Stimulated activated CD4-positive, alpha-beta T cell treated with anti-CD3 and anti-CD28 coated beads, TNF-alpha, amount 100 ng/mL, for 1 hour (primary cell): Measurements from ENCODE around the gene SURF1.

ENCODE experiments used
- DNase-seq, 3 donors: peaks; one replicate each; pipeline ENCODE4 v3.0.0-alpha.2; 2020; ENCODE audit warnings: low read depth in 3 of 3, low spot score in 1 of 3

The SURF1 gene

DNA sequence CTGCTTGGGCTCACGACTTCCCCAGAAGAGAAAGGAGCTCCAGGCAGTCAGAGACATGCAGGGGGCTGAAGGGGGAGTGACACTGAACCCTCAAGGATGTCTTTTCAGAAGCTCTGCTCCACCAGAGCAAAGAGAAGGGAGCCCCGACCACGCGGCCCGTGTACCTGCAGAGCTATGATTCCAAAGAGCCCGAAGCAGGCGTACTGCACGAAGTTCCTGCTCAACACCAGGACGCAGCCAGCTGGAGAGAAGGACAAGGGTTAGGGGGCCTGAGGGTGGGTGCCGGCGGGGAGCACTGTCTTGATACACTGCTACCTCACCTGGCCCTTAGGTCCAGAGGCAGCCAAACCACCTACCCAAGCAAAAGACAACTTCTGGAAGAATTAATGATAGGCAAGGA, 10.1 kb upstream of the SURF1 start:
- no peak for DNase-seq

DNA sequence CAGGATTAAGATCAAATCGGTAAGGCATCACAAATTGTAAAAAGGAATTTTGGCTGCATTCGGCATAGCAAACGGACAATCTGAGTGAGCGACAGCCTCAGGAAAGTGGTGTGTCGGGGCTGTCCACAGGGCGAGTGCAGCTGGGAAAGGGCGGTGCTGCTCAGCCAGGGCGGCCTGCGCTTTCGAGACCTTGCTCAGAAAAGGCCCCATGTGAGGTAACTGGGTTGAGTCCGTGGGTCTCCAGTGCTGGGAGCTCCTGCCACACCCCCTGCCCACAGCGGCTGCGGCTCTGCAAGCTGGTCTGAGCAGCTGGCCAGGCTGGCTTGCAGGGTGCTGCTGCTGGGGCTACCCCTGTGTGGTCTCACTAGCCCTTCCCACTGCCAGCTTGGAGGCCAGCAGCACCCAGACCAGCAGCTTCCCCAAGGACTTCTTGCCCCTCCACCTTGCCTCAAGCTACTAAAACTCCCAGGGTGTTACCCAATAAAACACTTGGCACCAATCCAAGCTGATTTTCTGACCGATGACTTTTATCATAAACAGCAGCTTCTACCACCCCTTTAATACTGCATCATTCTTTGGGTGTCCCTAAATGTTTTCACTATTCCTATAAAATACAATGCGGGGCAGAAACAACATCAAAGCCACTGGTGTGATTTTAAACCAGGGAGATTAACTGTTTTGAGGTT, 6.2 kb upstream of the SURF1 start:
- no peak for DNase-seq

- DNase-seq, result no peak
These were observed 5.3 kb upstream of the SURF1 start for GRCh38 chr9:133361507-133362092.

- DNase-seq, result no peak
These were observed 4.4 kb upstream of the SURF1 start for GRCh38 chr9:133360400-133361393.

DNA sequence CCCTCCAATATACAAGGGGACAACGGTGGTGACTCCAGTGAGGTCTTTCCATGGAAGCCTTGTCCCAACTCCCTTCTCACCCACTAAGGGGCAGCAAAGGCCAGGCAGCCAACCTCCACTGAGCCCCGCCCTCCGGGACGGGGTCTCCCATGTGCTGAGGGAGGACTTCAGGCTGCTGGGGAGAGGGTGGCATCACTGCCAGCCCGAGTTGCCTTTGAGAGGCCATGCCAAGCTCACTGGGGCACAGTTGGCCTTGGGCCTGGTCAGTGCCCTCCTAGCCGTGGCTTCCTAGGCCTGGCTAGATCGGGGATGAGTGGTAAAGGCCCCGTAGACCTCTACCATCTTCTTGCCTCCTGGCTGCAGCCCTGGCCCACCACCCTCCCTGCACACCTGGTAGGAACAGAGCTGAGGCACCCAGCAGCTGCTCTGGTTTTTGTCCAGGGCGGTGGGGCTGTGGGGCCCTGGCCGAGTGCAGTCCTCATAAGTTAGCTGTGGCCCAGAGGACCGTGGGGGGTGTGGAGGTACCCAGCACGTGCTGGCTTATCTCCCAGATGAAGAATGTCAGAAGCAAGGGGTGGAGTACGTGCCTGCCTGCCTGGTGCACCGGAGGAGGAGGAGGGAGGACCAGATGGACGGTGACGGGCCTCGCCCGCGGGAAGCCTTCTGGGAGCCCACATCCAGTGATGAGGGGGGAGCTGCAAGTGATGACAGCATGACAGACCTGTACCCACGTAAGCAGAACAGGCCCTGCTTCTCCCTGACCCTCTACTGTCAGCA, 3.3 kb upstream of the SURF1 start:
- DNase-seq, result no peak

DNA sequence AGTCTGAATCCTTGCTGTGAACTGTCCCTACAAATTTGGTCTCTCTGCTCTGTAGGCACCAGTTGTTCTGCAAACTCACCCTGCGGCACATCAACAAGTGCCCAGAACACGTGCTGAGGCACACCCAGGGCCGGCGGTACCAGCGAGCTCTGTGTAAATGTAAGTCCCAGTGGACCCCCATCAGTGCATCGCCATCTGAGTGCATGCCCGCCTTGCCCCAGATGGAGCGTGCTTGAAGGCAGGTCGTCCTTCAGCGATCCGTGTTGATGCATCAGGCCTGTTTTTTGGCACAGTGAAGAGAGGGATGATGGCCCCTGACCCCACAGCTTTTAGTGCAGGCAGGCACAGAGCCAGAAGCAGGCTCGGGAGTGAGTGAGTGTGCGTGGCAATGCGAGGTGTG, 1.4 kb upstream of the SURF1 start:
- DNase-seq, result no peak

DNA sequence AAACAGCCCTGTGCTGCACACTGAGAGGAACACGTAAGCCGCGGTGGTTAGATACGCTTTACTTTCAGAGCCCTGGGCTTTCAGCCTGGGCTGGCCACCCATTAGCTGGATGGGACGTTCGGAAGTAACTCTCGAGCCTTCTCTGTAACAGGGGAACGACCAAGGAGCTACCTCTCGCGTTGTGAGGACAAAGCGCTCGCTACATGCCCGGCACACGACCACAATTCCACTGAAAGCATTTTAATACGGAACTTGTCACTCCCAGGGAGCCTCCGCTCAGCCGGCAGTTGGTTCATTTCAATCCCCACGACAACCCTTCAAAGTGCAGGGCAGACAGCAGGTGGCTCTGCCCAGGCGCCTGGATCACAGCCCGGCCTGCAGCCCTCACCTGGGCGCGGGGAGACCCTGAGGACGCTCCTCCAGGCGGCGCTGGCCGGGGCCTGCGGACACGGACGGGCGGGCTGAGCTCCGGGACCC, 368 bp downstream of the SURF1 start:
- no peak for DNase-seq

DNA sequence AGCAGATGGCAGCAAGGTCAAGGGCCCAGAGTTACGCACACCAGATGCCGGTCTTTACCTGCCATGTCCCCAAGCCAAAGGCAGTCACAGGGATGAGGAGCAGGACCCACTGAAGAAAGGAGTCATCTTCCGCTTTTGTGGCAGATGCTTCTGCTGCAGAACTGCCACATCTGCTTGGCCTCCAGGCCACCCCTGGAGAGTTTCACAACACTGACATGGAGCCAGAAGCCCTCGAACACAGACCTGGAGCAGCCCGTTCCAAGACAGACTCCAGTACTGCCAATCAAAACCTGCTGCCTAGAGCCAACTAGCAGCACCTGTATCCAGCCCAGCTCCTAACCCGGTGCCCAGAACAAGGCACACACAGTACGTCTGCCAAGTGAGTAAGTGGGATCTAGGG, 1.5 kb downstream of the SURF1 start:
- no peak for DNase-seq

DNA sequence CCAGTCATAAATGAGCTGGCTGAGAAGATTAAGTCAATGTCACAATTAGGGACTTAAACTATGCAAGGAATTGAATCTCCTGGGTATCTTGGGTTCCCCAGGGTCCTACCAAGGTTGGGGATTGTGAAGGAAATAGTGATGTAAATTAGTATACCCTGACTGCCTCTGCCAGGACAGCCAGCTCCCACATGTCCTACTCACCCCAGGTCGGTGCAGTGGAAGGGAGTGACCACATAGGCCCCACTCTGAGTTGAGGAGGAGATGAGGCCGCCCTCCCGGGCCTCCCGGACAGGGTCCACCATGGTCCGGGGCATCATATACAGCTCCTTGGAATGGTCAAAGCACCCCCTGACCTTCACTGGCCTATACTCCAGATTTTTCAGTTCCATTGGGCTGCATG, 2.7 kb downstream of the SURF1 start:
- no peak for DNase-seq

DNA sequence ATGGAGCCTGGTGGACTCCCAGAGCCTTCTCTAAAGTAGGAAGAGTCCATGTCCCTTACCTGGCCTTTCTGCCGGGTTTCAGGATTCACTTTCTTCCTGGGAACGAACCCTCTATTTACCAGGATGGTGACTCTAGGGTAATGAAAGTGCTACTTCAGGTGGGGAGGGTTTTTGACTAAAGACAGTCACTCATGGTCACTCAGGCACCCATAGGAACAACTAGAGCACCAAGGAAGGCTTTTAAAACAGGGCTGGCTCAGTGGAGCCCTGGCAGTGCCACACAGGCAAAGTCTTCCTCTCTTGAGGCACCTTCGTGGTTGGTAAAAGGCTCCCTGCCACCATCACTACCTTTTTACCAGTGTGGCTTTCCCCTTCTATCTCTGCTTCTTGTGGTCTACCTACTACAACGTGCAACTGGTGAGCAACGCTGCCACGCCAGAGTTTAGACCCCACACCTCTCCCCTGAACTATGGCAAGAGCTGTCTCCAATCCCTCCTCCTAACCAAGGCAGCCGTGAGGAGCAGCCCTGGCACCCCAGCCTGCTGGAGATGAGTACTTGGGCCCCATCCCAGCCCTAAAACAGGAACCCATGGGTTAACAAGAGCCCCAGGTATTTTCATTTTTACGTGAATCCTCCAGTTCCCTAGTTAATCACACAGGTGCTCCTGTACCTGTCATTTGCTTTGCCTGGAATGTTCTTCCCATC, 3.5 kb downstream of the SURF1 start:
- DNase-seq, result no peak

- DNase-seq, result no peak
These were observed 4.2 kb downstream of the SURF1 start for GRCh38 chr9:133351908-133352634.

- DNase-seq, result no peak
These were observed 4.8 kb downstream of the SURF1 start for GRCh38 chr9:133351526-133351907.

- no peak for DNase-seq
These were observed 6.2 kb downstream of the SURF1 start for GRCh38 chr9:133349965-133350616.

DNA sequence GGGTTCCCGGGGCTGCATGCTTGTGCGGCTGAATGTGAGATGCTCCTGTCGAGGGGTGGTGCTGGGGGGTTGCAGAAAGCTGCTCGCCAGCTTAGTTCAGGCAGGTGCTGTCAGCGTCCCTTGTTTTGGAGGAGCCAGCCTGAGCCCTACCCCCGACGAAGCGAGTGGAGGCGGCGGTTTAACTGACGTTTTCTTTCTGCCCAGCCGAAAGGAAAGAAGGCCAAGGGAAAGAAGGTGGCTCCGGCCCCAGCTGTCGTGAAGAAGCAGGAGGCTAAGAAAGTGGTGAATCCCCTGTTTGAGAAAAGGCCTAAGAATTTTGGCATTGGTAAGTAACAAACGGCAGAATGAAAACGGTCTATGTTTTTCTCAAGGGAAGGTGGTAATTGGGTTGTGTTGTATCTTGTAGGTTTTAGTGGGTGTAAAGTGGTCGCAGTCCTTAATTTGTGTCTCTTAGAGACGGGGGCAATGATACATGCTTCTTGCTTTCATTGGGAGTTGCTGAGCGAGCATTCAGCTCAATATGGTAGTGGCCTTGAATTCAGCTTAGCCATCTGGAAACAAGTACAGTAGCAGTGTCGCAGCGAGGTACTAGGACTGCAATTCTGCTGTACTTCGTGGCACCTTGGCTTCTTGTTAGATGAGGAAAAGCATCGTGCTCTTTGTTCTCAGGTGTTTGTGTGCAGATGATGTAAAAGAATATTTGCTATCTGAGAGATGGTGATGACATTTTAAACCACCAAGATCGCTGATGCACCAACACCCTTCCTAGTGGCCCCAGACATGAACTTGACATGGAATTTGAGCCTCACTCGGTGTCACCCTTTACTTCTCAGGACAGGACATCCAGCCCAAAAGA, 7.3 kb downstream of the SURF1 start:
- no peak for DNase-seq

DNA sequence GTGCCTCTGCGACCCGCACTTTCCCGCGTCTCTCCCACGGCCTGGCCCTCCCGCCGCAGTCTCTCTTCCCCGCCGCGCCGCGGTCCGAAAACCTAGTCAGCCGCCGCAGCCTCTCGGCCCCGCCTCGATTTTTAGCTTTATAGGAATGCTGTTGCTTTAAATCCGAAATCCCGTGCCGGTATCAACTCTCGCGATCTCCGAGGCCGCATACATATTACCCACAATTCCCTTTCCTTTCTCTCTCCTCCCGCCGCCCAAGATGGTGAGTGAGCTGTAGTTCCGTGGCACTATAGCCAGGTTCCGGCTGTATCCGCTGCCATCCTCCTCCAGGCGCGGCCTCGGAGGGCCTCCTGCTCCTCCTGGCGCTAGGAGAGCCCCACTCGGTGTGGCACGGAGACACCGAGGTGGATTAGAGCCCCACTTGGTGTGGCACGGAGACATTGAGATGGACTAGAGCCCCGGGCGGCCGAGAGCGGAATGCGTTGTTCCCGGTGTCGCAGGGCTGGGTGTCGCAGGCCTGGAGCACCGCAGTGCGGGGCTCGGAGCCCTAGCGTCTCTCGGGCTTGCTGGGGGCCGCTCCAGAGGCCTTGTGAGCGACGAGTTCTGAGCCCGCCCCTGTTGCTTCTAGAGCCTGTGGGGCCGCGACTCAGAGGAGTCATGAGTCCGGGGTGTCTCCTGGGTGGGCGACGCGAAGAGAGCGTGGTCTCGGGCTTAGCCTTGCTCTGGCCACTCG, 8.1 kb downstream of the SURF1 start, which contains the start of the genes MED22 and RPL7A:
Gene MED22, minus strand, starts transcription at position 147 of the 733 bp plus-strand sequence. CDS start 1,469 bp downstream, outside the sequence.
Gene RPL7A, plus strand, starts transcription at position 234 of the 733 bp plus-strand sequence. Its CDS starts 26 bp downstream, at position 260.
- DNase-seq, result peak; percentile 80 to 82 (median 82)

GRCh38 chr9:133347515-133347984, 8.7 kb downstream of the SURF1 start:
- no peak for DNase-seq
